ENCODE results near the gene IRF2BP2.
A peak's percentile ranks its signal among the peaks of the same experiment; 100 is the strongest.

Gene IRF2BP2

DNA sequence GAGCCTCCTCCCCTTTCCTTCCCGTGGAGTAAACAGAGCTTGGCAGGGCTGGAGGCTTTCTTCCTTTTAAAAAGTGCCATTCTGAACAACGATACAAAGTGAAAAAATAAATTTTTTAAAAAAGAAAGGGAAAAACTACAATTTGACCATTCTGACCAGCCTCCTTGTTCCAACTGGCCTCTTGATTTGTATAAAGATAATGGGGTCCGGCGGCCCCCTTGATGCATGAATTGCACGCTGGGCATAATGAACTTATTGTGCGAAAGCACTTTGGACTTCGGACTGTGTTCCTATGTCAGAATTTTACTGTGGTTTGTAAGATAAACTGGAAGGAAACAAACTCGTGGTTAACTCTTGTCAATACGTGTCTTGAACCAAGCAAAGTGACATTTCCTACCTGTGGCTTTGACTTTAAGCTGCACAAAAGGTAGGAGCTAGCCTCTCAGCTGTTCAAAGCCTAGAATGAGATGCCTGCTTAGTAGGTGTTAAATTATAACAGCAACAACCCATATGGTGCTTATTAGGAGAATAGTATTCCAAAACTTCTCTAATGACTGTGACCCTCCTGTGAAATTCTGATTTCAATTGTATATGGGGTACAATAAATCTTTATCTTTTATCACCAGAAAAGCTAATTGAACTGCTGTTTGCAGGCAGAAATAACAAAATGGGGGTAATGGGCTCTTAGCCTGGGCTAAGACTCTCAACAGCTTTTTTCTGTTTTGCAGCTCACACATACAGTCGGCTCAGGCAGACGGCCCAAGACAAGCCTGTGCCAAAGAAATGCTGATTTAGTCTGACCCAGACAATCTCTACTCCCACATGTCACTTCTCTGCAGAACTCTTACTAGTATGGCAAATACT lies 9.3 kb downstream of the IRF2BP2 start:
- peak overlapping the region; percentile 45 for H3K4me3 ChIP-seq (ENCODE audit: low read depth, low read length)
- H3K4me1 ChIP-seq (ENCODE audit: control insufficient read depth, insufficient read depth, low read length): peaks cover 52% of the 10 kb centered on the region
- ChIA-PET CTCF (interaction anchor here (0.6 to 2.6 kb wide), 13 partner anchors 8 to 493 kb away, joined by 3 to 12 read pairs (median 3); no protein-coding TSS in a partner anchor), POLR2A (interaction anchor here (0.9 to 2.8 kb wide), 16 partner anchors 10 to 904 kb away, joined by 3 to 30 read pairs (median 4); partner anchors contain the start of genes B3GALNT2 and IRF2BP2)
- H3K36me3 ChIP-seq (ENCODE audit: control insufficient read depth in 2 of 2, insufficient read depth in 1 of 2, low read length in 2 of 2): peaks cover 8 to 13% of the 10 kb centered on the region in 2 experiments; a peak in 2 of 3 replicates
- H3K9me3 ChIP-seq (ENCODE audit: control insufficient read depth, insufficient read depth, low read depth, low read length): no peaks in the 10 kb centered on the region
- H3K27ac ChIP-seq (ENCODE audit: extremely low read depth, low read depth, low read length): peak overlapping the region; percentile 96
- TF ChIP-seq GLIS2 (tag by site-specific recombination; IDR thresholded peaks at IDR 0.05) (no peak; the same call in 1 of the 2 replicates), ZBTB49 (tag by site-specific recombination; IDR thresholded peaks at IDR 0.05; ENCODE audit: low read depth) (no peak), SCRT2 (tag by site-specific recombination; IDR thresholded peaks at IDR 0.05) (peak; percentile 93), ZNF560 (tag by site-specific recombination; IDR thresholded peaks at IDR 0.05; ENCODE audit: borderline replicate concordance) (no peak), MYNN (tag by site-specific recombination; IDR thresholded peaks at IDR 0.05; ENCODE audit: borderline replicate concordance) (no peak), ZNF558 (tag by site-specific recombination; IDR thresholded peaks at IDR 0.05) (no peak), ZBTB26 (tag by site-specific recombination; optimal IDR thresholded peaks at IDR 0.05) (no peak), ZNF664 (tag by site-specific recombination; IDR thresholded peaks at IDR 0.05) (peak; percentile 91), ZEB2 (tag by site-specific recombination; IDR thresholded peaks at IDR 0.05) (no peak; the same call in 1 of the 2 replicates), ZNF561 (tag by site-specific recombination; IDR thresholded peaks at IDR 0.05; ENCODE audit: borderline replicate concordance) (no peak), ZNF660 (tag by site-specific recombination; IDR thresholded peaks at IDR 0.05) (no peak; the same call in 1 of the 2 replicates), MEIS1 (CRISPR knock-in tag; IDR thresholded peaks at IDR 0.05; ENCODE audit: borderline replicate concordance) (no peak), ZNF777 (tag by site-specific recombination; IDR thresholded peaks at IDR 0.05; ENCODE audit: borderline replicate concordance) (no peak), PBX3 (CRISPR knock-in tag; IDR thresholded peaks at IDR 0.05) (no peak), ZBTB21 (tag by site-specific recombination; IDR thresholded peaks at IDR 0.05) (no peak), ZNF155 (tag by site-specific recombination; IDR thresholded peaks at IDR 0.05) (no peak), ZBTB1 (tag by site-specific recombination; IDR thresholded peaks at IDR 0.05) (no peak), ZNF223 (tag by site-specific recombination; IDR thresholded peaks at IDR 0.05) (no peak), ZBTB11 (tag by site-specific recombination; conservative IDR thresholded peaks at IDR 0.05; ENCODE audit: low read depth) (no peak), ZIC2 (tag by site-specific recombination; IDR thresholded peaks at IDR 0.05) (no peak), ZNF792 (tag by site-specific recombination; IDR thresholded peaks at IDR 0.05) (no peak), ZNF692 (tag by site-specific recombination; IDR thresholded peaks at IDR 0.05) (no peak)
- TF ChIP-seq, protein P1, sequence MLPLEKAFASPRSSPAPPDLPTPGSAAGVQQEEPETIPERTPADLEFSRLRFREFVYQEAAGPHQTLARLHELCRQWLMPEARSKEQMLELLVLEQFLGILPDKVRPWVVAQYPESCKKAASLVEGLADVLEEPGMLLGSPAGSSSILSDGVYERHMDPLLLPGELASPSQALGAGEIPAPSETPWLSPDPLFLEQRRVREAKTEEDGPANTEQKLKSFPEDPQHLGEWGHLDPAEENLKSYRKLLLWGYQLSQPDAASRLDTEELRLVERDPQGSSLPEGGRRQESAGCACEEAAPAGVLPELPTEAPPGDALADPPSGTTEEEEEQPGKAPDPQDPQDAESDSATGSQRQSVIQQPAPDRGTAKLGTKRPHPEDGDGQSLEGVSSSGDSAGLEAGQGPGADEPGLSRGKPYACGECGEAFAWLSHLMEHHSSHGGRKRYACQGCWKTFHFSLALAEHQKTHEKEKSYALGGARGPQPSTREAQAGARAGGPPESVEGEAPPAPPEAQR (tag by site-specific recombination; IDR thresholded peaks at IDR 0.05): no peak
- TF ChIP-seq, protein P2, sequence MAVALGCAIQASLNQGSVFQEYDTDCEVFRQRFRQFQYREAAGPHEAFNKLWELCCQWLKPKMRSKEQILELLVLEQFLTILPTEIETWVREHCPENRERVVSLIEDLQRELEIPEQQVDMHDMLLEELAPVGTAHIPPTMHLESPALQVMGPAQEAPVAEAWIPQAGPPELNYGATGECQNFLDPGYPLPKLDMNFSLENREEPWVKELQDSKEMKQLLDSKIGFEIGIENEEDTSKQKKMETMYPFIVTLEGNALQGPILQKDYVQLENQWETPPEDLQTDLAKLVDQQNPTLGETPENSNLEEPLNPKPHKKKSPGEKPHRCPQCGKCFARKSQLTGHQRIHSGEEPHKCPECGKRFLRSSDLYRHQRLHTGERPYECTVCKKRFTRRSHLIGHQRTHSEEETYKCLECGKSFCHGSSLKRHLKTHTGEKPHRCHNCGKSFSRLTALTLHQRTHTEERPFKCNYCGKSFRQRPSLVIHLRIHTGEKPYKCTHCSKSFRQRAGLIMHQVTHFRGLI (tag by site-specific recombination; IDR thresholded peaks at IDR 0.05): no peak

All from HEK293 (cell line).